Measurements from ENCODE around the gene NHP2.

Gene NHP2

DNA sequence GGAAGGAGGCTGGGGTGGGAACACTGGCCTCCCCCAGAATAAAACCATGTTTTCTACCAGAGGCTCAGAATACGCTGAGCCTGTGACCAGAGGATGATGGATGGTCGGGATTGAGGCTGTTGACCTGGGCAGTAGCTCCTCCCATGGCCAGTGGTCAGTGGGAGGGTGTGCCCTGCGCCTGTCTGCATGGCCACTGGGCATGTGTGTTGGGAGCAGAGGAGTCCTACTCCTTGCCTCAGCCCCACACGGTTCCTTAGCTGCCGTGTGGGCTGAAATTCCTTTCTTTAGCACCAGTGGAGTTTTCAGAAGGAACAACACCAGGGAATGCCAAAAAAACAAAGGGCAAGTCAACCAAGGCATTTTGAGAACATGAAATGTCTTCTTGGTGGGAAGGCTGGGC, 31.3 kb downstream of the NHP2 start:
- no peak for TF ChIP-seq CTCF (IDR thresholded peaks at IDR 0.05; ENCODE audit: insufficient read depth, missing control alignments)
- FAIRE-seq, result no peak
- DNase-seq (ENCODE audit: insufficient read length, low spot score), result no peak

- DNase-seq (ENCODE audit: insufficient read length, low spot score), result no peak
- TF ChIP-seq CTCF (IDR thresholded peaks at IDR 0.05; ENCODE audit: insufficient read depth, missing control alignments), result no peak
- no peak for FAIRE-seq
These were observed 32.1 kb downstream of the NHP2 start for GRCh38 chr5:178121391-178122276.

GRCh38 chr5:178120607-178121357, 32.9 kb downstream of the NHP2 start:
- FAIRE-seq (no peak), DNase-seq (ENCODE audit: insufficient read length, low spot score) (peak; percentile 91)
- peak; percentile 67 for TF ChIP-seq CTCF (IDR thresholded peaks at IDR 0.05; ENCODE audit: insufficient read depth, missing control alignments)

GRCh38 chr5:178119915-178120606, 33.6 kb downstream of the NHP2 start:
- no peak for TF ChIP-seq CTCF (IDR thresholded peaks at IDR 0.05; ENCODE audit: insufficient read depth, missing control alignments)
- DNase-seq (ENCODE audit: insufficient read length, low spot score) (no peak), FAIRE-seq (no peak)

DNA sequence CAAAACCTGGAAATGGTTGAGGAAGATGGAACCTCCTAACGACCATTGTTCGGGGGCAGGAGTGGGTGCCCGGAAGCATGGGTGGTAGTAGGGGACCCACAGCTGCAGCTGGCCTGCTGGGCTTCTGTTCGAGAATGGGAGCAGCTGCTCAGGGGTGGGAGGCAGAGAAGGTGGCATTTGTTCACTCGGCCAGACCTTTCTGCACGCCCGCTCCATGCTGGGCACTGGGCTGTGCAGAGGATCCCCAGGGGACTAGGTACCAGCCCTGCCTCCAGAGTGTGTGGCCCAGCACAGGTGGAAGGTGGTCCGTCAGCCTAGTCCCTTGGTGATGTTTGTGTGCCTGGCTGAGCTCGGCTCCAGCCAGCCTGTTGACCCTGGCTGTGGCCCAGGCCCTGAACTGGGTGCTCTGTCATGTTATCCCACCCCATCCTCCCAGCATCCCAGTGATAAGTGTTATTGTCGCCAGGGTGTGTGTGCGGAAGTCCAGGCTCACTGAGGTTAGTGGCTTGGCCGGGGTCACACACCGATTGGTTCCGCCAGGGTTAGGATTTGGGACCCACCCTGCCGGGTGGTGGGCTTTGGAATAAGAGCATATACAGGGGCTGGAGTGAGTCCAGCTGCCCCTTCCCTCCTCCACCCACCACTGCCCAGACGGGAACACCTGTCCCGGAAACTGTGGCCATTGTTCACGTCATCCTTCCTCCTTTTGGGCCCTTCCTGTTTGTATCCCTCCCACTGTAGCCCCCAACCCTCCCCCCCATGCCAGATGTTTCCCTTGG, 35.6 kb downstream of the NHP2 start:
- no peak for TF ChIP-seq CTCF (IDR thresholded peaks at IDR 0.05; ENCODE audit: insufficient read depth, missing control alignments)
- DNase-seq (ENCODE audit: insufficient read length, low spot score), result no peak
- FAIRE-seq, result no peak

DNA sequence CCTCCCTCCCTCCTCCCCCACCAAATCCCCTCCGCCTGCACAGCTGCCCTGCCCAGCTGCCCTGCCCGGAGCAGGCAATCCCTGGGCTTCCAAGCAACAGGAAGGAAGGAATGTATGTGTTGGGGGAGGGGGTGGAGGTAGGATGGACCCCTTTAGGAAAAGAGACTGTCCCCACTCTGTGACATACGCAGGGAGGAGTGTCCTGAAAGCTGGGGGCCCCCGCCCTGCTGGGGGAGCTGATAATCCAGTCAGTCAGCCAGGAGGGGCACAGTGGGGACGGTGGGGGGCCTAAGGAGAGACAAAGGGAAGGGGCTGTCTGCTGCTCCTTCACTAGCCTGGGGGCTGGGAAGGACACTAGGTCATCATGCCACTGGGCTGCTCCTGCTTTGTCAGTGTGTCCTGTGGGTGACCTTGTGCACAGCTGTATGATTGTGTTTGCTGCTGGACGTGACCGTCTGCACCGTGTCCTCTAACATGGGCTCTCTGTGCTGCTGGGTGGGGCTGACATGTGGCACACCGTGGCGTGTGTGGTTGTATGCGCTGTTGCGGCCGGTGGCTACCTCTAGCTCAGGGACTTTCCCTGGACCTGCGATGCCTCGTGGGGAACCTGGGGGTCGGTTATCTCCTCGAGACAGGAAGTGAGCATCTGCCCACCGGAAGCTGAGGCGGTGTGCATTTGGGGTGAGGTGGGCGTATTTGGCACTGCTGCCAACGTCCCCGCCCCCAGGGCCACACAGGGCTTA, 37.4 kb downstream of the NHP2 start:
- no peak for DNase-seq (ENCODE audit: insufficient read length, low spot score)
- no peak for FAIRE-seq
- TF ChIP-seq CTCF (IDR thresholded peaks at IDR 0.05; ENCODE audit: insufficient read depth, missing control alignments), result no peak

Measured in D721Med (cell line).